Uterus (tissue), 2 donors: ENCODE measurements around the gene GPX2.

Experiments
- POLR2A ChIP-seq, 2 donors: fragments of 450-650 bp; IDR thresholded peaks; one replicate each; pipeline ENCODE4 v1.6.1; 2016; ENCODE audit warnings: antibody characterized with exemption in 2 of 2, mild to moderate bottlenecking in 1 of 2, moderate library complexity in 1 of 2
- TF ChIP-seq, protein P1 (sequence below), 4 experiments: fragments of 200-600 bp in 2 of 4; fragments of 450-650 bp in 2 of 4; sonication (generic) in 2 of 4; IDR thresholded peaks; one replicate each; pipeline ENCODE4 v1.5.1; 2016 to 2019; ENCODE audit warnings: antibody characterized with exemption in 4 of 4, mild to moderate bottlenecking in 2 of 4, moderate library complexity in 1 of 4

DNA sequence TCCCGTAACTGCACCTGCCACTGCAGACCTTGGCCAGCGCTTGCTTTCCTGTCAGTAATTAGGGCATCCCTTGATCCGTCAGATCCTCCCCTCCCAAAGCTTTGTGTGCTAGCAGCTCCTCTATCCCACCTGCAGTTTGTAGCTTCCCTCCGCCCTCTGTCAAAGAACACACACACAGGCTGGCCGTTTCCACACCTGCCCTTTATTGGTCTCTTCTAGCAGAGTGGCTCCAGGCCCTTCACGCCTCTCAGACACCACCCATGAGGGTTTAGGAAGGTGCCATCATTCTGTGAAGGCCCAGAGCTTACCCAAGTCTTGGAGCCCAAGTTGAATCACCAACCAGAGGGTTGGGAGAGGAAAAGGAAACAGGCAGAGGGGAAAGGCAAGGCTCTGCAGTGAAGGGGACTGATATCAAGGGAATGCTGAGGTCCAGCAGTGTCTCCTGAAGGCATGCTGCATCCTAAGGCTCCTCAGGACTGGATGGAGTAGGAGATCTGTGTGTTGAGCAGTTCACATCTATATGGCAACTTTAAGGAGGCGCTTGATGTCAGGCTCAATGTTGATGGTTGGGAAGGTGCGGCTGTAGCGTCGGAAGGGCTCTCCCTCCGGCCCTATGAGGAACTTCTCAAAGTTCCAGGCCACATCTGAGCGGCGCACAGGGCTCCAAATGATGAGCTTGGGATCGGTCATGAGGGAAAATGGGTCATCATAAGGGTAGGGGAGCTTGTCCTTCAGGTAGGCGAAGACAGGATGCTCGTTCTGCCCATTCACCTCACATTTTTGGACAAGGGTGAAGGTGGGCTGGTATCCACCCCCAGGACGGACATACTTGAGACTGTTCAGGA, 3.4 kb downstream of the GPX2 start:
- TF ChIP-seq, protein P1, sequence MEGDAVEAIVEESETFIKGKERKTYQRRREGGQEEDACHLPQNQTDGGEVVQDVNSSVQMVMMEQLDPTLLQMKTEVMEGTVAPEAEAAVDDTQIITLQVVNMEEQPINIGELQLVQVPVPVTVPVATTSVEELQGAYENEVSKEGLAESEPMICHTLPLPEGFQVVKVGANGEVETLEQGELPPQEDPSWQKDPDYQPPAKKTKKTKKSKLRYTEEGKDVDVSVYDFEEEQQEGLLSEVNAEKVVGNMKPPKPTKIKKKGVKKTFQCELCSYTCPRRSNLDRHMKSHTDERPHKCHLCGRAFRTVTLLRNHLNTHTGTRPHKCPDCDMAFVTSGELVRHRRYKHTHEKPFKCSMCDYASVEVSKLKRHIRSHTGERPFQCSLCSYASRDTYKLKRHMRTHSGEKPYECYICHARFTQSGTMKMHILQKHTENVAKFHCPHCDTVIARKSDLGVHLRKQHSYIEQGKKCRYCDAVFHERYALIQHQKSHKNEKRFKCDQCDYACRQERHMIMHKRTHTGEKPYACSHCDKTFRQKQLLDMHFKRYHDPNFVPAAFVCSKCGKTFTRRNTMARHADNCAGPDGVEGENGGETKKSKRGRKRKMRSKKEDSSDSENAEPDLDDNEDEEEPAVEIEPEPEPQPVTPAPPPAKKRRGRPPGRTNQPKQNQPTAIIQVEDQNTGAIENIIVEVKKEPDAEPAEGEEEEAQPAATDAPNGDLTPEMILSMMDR (IDR thresholded peaks at IDR 0.05), result no peak
- TF ChIP-seq POLR2A (IDR thresholded peaks at IDR 0.05), result no peak
